Measurements from ENCODE around the gene RECQL5.
A peak's percentile ranks its signal among the peaks of the same experiment; 100 is the strongest.

The RECQL5 gene

DNA sequence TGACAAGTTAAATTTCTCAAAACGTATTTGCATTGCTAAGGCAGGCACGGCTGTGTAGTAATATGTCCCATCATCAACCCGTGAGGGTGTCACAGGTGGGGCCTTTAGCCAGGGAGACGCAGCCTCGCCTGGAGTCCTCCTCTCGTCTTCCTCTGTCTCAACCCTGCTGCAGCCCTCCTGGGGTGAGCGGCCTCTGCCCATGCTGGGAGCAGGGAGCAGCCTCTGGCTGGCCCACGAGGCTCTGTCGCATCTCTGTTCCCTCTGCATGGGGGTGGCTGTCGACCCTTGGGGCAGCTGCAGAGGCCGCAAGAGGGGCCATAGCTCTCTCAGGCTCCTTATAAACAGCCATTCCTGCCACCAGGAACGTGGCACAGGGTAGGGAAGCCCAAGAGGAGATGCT lies 34.5 kb downstream of the RECQL5 start:
- DNase-seq, result no peak

DNA sequence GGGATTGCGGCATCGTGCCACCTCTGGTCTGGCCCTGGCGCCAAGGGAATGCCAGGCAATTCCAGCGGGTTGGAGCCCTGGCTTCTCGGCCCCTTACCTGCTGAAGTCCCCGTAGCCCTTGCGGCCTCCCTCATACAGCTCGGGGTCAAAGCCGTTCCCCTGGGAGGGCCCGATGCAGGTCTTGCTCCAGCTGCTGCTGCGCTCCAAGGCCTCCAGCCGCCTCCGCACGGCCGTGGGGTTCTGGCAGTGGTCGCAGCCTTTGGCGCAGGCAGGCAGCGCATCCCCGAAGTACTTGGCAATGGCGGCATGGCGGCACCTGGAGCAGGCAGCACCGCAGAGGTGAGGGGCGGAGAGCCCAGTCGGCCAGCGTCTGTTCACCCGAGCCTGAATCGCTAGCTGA lies 35.6 kb downstream of the RECQL5 start:
- no peak for DNase-seq

DNA sequence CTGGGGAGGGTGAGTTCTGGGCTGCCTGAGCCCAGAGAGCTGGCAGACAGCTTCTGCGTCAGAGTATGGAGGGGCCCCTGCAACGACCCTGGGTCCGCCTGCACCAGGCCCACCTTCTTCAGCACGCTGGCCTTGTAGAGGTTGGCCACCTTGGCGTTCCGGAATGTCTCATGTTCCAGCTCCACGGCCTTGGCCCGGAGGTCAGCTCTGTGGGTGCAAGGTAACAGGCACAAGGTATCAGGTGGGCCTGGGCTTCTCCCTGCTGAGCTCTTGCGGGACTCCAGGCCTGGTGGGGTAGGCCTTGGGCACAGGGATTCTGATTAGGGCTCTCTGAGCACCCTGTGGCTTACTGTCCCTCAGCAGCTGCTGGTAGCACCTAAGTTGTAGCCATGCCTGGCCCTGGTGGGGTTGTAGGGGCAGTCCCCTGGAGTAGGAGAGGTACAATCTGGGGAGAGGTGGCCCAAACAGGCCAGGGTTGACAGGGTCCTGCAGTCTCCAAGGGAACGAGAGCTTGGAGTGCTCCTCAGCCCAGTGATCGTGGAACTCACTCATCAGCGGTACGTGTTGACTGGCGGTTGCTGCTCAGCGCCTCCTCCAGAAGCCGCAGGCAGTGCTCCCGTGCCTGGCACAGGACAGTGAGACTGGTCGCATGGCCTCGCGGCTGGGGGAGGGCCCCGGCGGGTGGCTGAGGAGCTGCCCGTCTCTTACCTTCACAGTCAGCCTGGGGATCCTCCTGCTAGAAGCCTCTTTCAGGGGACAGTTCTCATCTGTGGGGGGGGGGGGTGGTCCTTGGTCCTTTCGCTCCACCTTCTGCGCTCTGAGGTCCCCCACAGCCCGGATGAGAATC lies 36.7 kb downstream of the RECQL5 start:
- DNase-seq, result no peak

DNA sequence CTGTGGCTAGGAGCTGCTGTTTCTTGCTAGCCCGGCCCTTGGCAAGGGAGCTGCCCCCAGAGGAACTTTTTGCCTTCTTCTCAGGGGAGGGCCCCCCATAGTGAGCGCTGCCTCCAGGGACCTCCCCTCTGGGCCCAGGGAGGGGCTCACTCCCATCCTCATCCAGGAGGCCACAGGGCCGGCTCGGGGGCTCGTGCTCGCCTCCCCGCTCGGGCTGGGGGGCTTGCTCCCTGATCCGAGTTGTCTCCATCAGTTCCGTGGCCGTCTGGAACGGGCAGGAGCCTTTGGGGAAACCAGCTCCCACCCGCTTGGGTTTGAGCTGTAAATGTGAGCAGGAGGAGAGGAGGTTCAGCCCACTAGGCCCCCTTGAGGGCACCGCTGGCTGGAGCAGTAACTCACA lies 37.8 kb downstream of the RECQL5 start:
- DNase-seq, result no peak

DNA sequence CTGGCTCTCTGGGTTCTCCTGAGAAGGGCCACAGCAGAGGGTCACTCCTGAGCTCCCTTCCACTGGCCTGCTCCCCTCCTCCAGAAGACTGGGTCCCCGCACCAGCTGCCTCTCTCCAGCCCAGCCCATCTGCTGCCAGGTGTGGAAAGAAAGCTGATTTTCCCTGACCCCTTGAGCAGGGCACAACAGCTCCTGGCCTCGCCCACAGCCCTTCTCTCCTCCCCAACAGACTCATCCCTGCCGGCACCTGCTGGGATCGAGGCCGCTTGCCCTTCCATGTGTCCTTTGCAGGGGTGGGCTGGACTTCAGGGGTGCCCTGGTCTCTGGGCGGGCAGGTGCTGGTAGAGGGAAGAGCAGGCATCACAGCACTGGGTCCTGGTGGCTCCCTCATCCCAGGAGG lies 38.5 kb downstream of the RECQL5 start:
- DNase-seq, result no peak

DNA sequence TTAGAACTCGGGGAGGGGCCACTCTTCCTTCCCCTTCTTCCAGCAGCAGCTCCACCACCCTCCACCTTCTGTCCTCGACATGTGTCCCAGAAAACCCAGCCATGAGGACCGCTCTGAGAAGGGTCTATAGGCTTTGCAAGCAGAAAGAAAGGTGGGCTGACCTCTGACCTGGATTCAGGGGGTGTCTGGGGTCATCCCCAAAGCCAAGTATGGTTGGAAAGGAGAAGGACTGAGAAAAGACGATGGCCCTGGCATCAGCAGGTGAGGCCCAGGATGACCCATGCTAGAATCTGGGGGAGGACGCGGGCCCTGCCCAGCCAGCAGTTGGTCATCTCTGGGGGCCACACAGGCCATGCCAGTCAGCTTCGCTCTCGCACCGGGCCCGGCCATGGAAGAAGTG lies 39.9 kb downstream of the RECQL5 start:
- DNase-seq, result no peak

DNA sequence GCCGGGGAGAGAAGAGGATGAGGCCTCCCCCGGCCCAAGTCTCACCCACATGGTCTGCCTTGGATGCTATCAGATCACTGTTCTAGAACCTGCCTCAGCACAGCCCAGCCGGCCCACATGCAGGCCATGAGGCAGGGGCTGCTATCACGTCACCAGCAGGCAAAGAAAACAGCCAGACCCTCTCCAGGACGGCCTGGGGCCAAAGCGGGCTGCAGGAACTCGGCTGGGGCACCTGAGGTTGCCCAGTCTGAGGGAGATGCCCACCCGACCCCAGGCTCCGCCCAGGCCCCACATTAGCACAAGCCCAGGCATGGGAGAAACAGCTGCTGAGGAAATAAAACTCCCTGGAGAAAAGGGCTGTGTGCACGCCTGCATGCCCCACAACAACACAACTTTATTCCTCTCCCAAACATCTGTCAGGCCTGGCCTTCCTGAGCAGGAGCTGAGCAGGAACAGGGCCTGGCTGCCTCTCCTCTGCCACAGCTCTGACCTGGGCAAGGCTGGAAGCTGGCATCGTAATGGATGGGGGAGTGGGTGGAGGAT lies 40.4 kb downstream of the RECQL5 start:
- no peak for DNase-seq

DNA sequence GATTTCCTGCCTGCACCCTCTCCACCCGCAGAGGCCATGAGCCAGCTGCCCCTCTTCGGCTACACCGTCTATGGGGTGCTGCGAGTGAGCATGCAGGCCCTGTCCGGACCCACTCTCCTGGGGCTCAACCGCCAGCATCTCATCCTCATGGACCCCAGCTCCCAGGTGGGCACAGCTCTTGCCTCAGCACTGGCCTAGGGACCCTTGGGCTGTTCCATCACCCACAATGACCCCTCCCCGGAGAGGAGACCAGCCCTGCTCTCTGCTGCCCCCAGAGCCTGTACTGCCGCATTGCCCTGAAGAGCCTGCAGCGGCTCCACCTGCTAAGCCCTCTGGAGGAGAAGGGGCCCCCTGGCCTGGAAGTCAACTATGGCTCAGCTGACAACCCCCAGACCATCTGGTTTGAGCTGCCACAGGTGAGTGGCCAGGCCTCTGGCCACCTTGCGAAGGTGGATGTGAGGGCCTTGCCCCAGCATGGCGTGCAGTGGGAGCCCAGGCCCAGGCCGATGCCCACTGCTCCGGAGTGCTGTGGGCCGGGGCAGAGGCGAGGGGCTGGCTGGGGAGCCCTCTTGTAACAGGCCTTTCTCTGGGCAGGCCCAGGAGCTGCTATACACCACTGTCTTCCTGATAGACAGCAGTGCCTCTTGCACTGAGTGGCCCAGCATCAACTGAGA lies 41.0 kb downstream of the RECQL5 start:
- no peak for DNase-seq

DNA sequence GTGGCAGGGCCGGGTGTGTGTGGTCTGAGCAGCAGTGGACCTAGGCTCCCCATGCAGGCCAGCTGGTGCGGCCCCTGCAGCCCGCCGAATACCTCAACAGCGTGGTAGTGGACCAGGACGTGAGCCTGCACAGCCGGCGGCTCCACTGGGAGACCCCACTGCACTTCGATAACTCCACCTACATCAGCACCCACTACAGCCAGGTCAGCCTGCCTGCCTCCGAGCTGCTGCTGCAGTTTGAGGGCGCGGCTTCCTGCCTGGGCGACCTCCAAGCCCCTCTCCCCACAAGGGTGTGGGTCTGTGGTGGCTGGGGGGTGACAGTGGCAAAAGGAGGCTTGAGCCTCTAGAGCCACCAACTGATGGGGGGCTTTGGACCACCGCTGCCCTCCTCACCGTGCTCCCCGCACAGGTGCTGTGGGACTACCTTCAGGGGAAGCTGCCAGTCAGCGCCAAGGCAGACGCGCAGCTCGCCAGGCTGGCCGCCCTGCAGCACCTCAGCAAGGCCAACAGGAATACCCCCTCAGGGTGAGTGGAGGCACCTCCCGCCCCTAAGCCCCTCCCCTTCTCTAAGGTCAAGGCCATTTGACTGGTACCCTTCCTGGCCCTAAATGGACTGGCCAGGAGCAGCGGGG lies 42.1 kb downstream of the RECQL5 start:
- DNase-seq, result no peak

DNA sequence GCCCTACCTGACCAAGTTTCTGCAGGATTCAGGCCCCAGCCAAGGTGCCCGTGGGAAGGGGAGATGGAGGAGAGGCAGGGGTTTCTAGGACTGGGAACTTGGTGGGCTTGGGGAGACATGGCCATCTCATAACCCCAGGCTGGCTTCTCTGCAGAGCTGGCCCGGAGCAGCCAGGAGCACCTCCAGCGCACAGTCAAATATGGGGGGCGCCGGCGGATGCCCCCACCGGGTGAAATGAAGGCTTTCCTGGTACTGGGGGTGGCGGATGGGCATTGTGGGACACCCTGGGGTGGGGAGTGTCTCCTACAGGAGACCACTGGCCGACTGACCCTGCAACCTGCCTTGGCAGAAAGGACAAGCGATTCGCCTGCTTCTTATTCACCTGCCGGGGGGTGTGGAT lies 42.9 kb downstream of the RECQL5 start:
- no peak for DNase-seq

DNA sequence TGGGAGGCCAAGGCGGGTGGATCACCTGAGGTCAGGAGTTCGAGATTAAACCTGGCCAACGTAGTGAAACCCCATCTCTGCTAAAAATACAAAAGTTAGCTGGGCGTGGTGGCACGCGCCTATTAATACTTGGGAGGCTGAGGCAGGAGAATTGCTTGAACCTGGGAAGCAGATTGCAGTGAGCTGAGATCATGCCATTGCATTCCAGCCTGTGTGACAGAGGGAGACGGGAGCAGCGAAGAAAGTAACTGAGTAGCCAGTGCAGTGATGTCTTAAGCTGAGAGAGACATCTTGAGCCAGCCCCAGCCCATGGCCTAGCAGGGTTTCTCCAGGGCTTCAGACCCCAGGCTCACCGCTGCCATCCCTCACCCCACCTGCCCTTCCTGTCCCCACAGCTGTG lies 43.6 kb downstream of the RECQL5 start:
- peak; percentile 41 for DNase-seq

DNA sequence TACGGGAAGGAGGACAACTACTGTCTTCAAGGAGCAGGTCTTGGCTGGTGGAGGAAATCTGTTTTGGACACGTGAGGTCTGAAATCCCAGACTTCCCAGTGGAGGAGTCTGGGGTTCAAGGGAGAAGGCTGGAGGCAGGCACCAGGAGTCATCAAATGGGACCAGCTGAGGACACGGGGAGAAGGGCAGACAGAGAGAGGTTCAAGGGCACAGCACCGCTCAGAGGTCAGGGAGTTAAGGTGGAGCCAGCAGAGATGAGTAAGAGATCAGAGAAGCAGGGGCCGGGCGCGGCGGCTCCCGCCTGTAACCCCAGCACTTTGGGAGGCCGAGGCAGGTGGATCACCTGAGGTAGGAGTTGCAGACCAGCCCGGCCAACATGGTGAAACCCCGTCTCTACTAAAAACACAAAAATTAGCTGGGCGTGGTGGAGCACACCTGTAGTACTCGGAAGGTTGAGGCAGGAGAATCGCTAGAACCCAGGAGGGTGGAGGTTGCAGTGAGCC lies 44.1 kb downstream of the RECQL5 start:
- DNase-seq, result no peak

DNA sequence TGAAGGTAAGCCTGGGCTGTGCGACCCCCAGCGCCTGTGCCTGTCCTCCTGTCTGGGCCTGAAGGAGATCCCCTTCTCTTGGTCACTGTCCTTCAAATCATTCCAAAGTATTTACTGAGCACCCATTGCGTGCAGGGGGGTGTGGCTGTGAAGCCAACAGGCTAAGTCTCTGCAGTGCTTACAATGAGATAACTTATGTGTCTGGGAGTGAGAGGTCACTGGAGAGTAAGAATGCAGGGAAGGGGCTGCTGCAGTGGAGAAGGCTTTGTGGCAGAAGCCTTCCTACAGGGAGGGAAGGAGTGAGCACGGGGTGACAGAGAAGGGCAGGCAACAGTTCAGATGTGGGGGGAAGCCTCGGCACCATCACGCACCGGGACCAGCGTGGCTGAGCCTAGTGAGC lies 44.9 kb downstream of the RECQL5 start:
- DNase-seq, result no peak

DNA sequence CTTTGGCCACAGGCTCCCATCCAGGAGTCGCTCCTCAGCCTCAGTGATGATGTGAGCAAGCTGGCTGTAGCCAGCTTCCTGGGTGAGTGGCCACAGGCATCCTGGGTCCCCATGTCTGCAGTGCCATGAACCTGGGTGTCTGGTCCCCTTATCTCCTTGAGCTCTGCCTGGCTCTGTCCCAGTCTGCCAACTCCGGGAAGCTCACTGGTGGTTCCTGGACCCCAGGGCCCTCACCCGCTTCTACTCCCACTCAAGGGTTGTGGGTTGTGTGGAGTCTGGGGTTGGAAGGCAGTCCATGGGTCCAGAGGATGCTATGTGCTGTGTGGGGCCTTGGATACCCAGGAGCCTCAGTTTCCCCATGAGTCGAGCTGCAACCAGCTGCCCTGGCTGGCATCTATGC lies 45.5 kb downstream of the RECQL5 start:
- no peak for DNase-seq

DNA sequence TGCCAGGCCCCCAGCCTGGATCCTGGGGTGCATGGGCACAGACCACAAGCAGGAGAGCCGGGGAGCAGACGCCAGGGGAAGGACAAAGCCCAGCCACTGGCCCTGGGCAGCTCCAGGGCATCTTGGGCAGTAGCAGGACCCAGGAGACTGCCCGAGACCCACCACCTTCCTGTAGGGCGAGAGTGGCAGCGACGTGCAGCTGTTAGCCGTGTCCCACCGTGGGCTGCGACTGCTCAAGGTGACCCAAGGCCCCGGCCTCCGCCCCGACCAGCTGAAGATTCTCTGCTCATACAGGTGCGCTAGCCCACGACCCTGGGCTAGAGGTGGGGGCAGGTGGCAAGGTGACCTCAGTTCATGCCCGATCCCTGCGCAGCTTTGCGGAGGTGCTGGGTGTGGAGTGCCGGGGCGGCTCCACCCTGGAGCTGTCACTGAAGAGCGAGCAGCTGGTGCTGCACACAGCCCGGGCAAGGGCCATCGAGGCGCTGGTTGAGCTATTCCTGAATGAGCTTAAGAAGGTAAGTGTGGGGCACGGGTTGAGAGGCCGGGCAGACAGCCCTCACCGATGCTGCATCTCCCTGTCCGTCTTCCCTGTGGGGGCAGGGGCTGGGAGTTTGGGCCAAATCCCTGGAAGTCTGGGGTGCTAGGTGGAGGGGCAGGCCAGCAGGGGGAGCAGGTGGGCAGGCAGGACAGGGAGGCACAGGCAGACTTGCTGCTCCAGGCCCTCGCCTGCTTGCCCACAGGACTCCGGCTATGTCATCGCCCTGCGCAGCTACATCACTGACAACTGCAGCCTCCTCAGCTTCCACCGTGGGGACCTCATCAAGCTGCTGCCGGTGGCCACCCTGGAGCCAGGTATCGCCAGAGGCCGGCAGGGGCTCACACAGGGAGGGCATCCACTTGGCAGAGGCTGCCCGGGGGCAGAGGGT lies 47.2 kb downstream of the RECQL5 start:
- peak; percentile 53 for DNase-seq

DNA sequence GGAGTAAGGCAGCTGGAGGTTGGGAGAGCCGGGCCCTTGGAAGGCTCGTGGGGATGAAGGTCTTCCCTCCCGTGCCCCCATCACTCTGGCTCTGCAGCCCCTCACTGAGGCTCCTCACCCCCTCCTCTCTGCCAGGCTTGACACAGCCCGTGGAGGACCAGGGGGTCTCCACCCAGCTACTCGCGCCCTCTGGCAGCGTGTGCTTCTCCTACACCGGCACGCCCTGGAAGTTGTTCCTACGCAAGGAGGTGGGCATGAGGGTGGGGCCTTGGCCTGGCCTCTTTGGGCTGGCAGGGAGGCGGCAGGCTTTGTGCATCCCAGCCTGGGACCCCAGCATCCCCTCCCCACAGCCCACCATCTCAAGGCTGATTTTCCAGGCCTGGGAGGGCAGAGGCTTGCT lies 49.3 kb downstream of the RECQL5 start:
- no peak for DNase-seq

DNA sequence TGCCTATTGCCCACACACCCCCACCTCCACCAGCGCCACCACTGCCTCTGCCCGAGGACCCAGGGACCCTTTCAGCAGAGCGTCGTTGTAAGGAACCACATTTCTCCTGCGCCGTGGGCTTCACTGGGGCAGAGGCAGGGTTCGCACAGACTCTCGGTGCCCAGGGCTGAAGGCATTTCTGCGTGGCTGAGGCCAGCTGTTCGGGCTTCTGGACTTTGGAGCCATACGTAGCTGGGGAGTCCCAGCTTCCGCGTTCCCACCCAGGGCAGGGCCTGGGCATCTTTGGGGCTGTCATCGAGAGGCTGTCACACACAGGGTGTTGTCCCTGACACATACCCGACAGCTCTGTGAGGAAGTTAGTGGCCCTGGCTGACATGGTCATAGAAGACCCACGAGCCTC lies 49.7 kb downstream of the RECQL5 start:
- no peak for DNase-seq

DNA sequence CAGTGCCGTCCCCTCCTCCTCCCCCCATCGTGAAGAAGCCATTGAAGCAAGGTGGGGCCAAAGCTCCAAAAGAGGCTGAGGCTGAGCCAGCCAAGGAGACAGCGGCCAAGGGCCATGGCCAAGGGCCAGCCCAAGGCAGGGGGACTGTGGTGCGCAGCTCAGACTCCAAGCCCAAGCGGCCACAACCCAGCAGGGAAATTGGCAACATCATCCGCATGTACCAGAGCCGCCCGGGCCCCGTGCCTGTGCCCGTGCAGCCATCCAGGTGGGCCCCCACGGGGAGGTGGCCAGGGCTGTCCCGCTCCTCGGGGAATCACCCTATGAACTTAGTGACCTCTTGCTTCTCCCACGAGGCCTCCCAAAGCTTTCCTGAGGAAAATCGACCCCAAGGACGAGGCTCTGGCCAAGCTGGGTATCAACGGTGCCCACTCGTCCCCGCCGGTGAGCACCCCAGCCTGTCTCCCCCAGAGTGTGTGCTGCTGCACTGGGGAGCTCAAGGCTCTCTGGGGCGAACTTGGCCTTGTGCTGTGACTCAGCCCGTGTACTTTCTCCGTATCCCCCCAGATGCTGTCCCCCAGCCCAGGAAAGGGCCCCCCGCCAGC lies 50.3 kb downstream of the RECQL5 start:
- no peak for DNase-seq

DNA sequence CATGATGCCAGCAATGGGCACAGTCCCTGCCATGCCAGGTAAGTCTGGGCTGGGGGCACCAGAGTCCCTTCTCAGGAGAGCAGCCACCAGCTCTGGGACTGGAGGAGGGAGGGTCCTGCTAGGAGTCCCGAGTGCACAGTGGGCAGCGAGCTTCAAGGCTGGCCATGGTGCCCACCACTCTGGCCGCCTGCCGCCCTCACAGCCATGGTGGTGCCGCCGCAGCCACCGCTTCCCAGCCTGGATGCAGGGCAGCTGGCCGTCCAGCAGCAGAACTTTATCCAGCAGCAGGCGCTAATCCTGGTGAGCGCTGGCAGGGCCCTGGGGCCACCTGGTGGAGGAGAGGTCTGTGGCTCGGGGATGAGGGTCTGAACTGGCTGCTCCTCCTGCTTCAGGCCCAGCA lies 51.7 kb downstream of the RECQL5 start:
- no peak for DNase-seq

DNA sequence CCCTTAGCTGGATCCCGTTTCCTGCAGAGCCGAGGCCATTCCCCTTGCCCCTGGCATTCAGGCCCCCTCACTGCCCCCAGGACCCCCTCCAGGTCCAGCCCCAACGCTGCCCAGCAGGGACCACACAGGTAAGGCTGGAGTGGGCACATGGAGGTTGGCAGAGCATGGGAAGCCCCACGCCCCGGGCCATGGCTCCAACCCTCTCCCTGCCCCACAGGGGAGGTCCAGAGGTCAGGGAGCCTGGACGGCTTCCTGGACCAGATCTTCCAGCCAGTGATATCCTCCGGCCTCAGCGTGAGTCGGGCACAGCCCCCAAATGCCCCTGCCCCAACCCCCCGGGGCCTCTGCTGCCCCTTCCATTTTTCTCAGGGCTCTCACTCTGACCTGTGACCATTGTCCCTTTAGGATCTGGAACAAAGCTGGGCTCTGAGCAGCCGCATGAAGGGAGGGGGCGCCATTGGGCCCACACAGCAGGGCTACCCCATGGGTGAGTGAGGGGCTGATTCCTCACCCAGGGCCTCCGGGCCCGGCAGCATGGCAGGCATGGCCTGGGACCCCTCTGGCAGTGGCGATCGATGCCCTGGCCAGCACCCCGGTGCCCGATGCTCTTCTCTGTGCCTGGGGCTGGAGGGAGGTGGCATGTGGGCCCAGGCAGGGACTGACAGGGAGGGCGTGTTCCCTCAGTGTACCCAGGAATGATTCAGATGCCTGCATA lies 52.2 kb downstream of the RECQL5 start:
- no peak for DNase-seq

DNA sequence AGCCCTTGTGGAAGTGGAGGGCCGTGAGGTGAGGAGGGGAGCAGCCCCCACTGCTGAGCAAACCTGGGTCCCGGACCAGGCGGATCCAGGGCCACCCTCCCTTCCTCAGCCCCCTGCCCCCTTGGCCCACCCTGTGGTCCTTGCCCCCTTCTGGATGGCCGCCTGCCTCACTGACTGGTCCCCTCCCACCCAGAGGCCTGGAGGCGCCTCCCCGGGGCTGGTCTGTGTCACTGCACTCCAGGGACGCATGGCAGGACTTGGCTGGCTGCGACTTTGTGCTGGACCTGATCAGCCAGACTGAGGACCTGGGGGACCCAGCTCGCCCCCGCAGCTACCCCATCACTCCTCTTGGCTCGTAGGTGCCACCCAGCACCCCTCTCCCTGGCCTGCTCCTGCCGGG lies 52.9 kb downstream of the RECQL5 start:
- no peak for DNase-seq
